ENCODE data around the gene SGMS1.

DNA sequence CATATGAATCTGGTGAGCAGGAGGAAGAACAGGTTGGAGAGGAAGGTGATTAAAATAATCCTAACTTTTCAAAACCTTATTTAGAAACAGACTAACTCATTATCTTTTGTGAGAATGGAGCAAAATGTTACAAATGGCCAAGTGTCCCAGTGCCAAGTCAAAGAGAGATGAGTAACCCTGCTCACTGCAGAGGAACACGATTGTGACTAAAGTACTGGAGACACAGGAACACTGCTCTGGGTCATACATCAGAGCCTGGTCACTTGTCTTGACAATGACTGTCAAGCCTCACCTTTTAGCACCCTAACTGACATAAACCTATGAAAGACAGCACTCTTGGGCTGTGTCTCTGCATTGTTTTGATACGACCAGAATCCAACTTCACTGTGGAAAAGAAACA, 108.8 kb downstream of the SGMS1 start:
- no peak for TF ChIP-seq CTCF (IDR thresholded peaks at IDR 0.05)
- TF ChIP-seq POLR2A (IDR thresholded peaks at IDR 0.05): no peak
